ENCODE results near the gene SHOC1. TPM values are rescaled to one million over a fixed set of nuclear protein-coding genes. Genes with fewer than 3 reads are reported as not detected.
"Not testable (repeated sequence)": the region's sequence is repeated elsewhere in the genome, so short reads cannot be mapped to it uniquely, and the experiment has no call there.

Gene SHOC1
- total RNA-seq, 8 experiments from 2014 or later, result 0.04 to 1.2 (median 0.37) TPM

DNA sequence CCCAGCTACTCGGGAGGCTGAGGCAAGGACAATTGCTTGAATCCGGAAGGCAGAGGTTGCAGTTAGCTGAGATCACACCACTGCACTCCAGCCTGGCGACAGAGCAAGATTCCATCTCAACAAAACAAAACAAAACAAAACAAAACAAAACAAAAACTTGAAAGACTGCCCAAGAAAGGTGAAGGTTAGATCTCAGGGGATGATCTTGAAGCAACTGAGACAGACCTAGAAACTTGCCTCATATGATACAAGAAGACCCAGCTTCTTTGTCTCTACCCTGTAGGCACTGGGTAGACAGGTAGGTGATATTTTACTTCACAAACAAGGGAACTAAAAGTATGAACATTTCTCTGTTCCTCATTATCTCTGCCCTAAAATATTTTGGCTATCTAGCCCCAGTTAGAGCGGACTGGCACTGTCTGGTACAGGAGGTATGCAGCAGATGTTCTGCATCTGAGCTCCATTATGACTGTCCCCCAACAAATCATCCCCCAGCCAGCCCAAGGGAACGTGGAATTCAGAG lies 26.3 kb upstream of the SHOC1 start:
- WGBS, 10 experiments, result 34 to 100% (median 87%) methylated on average over 1 to 4 of the region's 5 CpGs; no CpG with 5 or more reads in 2 of the 10 experiments

DNA sequence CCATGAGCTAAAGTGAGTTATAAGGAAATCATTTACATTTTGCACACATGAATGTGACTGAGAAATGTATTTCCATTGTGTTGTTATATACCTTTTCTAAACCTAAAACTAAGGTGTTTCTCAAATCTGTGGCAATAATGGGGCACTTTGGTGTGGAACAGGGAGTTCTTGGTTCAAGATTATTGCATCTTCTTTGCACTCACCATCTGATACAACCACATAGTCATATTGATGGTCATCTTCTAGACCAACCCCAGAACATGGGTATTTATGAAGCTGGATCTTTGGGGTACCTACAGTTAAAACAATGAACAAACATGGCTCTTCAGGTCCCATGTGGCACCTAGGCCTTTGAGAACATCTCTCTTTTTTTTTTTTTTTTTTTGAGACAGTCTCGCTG lies 24.6 kb upstream of the SHOC1 start:
- Histone ChIP-seq H3K4me3 (no peak overlapping the region), H3K27ac (no peak overlapping the region), H3K4me1 (replicated peaks in 1 of 2) (no peaks in the 10 kb centered on the region)
- no CpG with 5 or more reads among the region's 1 CpG for WGBS, 10 experiments
- no peak for ATAC-seq (replicated peaks in 6 of 8)
- in situ Hi-C loops (cut with MboI; ENCODE audit: low pct_unique_long_range_greater_than_20kb in 2 of 9, low sequenced_read_pairs in 9 of 9, unreplicated experiment in 9 of 9), result no loop called here

More for the DNA sequence above, 26.3 kb upstream of the SHOC1 start:
- no peak overlapping the region for H3K27ac ChIP-seq
- in situ Hi-C loops (cut with MboI; ENCODE audit: low pct_unique_long_range_greater_than_20kb in 2 of 9, low sequenced_read_pairs in 9 of 9, unreplicated experiment in 9 of 9), result no loop called here
- H3K4me1 ChIP-seq (replicated peaks in 1 of 2), result no peaks in the 10 kb centered on the region
- no peak for ATAC-seq (replicated peaks in 6 of 8)
- H3K4me3 ChIP-seq, result no peak overlapping the region

DNA sequence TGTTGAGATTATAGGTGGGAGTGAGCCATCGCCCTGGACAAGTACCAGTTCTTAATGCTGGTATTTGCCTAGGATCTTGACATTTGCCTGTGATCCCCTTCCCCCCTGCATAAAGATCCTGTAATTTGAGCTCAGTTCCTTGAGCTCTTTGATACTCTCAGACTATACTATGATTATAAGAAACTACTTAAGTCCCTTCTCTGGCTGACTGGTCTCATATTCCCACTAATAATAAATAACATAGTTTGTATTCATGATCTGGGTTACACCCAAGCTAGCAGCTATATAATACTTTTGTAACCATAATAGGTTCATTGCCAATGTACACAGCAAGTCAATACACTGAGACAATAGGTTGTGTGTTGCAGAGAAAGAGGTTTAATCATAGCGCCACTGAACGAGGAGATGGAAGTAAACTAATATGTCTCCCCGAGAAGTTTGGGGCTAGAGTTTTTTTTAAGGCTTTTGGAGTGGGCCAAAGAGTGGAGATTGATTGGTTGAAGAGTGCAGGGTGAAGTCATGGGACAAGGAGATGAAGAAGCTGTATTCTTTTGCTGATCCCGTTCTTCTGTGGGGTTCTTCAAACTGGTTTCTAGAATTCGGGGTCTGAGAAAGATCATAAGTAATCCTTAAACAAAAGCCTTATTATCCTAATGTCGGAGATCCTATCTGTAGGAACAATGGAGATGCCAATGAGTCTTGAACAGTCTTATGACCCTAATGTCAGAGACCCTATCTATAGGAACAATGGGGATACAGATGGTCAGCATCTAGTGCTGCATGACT lies 20.7 kb upstream of the SHOC1 start:
- H3K27ac ChIP-seq, result no peak overlapping the region
- peak in 3 of 8 experiments; percentile 41 to 76 (median 47) for ATAC-seq (replicated peaks in 6 of 8)
- 65 to 100% (median 84%) methylated on average over 1 to 6 of the region's 7 CpGs; no CpG with 5 or more reads in 1 of the 10 experiments for WGBS, 10 experiments
- H3K4me3 ChIP-seq, result no peak overlapping the region
- in situ Hi-C loops (cut with MboI; ENCODE audit: low pct_unique_long_range_greater_than_20kb in 2 of 9, low sequenced_read_pairs in 9 of 9, unreplicated experiment in 9 of 9), result no loop called here
- H3K4me1 ChIP-seq (replicated peaks in 1 of 2), result no peaks in the 10 kb centered on the region

DNA sequence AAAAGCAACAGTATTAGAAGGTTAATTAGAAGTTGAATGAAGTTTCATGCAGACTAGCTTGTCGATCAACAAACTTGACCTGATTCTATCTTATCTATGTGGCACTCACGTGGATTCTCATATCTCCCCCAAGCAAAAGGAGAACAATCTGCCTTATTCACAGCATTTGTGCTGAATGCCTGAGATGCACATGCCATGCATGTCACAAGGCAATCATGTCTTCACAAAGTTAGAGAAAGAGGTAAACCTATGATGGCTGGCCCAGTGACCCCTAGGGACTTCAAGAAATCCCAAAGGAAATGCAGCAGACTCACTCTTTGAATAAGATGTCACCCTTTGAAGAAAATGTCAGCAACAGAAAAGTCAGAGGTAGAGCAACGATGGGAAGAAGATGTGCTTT lies 17.6 kb upstream of the SHOC1 start:
- no peak for ATAC-seq (replicated peaks in 6 of 8)
- in situ Hi-C loops (cut with MboI; ENCODE audit: low pct_unique_long_range_greater_than_20kb in 2 of 9, low sequenced_read_pairs in 9 of 9, unreplicated experiment in 9 of 9), result no loop called here
- WGBS, 10 experiments, result 60 to 100% (median 90%) methylated on average over 1 to 3 of the region's 3 CpGs; no CpG with 5 or more reads in 1 of the 10 experiments
- Histone ChIP-seq H3K27ac (no peak overlapping the region), H3K4me1 (replicated peaks in 1 of 2) (no peaks in the 10 kb centered on the region), H3K4me3 (no peak overlapping the region)

DNA sequence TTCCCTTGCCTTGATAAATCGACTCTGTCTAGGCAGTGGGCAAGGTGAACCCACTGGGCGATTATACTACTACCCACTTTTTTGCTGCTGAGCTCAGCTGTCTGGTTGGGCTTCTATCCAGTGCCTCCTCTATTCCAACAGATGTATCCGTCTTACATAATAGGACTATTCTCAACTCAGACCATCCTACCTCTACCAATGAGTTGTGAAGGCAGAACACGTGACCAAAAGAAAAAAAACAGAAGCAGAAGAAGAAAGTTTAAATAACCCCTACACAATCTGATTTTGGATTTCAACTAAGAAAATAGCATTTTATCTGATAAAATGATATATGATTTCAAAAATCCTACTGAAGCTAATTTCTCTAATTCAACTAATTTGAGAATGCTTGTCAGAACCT lies 16.2 kb upstream of the SHOC1 start:
- no peak overlapping the region for H3K4me3 ChIP-seq
- in situ Hi-C loops (cut with MboI; ENCODE audit: low pct_unique_long_range_greater_than_20kb in 2 of 9, low sequenced_read_pairs in 9 of 9, unreplicated experiment in 9 of 9), result no loop called here
- H3K27ac ChIP-seq, result no peak overlapping the region
- no peak for ATAC-seq (replicated peaks in 6 of 8)
- no peaks in the 10 kb centered on the region for H3K4me1 ChIP-seq (replicated peaks in 1 of 2)
- WGBS, 10 experiments, result 29 to 100% (median 85%) methylated on average over 1 to 3 of the region's 4 CpGs; no CpG with 5 or more reads in 1 of the 10 experiments

DNA sequence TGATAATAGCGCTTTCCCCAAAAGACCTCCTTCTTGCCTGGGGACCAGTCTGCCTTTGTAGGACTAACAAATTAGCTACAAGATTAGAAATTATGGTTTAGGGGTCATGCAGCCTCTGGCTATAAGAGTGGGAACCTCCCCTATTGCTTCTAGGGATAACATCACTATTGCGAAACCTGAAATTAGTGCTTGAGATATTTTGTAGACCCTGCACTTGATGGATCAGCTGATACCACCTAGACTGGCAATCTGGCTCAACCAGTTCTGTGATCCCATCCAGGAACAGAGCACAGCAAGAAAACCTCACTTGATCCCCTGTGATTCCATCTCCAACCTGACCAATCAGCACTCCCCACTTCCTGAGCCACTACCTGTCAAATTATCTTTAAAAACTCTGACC lies 15.7 kb upstream of the SHOC1 start:
- H3K4me1 ChIP-seq (replicated peaks in 1 of 2); in situ Hi-C loops (cut with MboI; ENCODE audit: low pct_unique_long_range_greater_than_20kb in 2 of 9, low sequenced_read_pairs in 9 of 9, unreplicated experiment in 9 of 9); ATAC-seq (replicated peaks in 6 of 8): not testable (repeated sequence)

DNA sequence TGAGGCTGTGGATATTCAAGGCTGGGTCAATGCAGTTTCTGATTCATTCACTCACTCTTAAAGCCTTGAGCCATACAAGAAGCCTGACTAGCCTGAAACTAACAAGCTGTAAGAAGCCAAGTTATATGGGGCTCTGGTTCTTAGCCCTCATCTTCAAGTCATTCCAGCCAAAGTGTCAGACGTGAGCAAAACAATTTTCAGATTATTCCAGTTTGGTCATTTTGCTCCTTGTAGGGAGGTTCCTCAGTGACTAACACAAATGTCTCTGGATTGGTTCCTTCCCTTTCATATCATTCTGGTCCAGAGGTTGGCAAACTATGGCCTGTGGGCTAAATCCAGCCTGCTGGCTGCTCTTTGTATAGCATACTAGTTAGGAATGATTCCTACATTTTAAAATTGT lies 12.5 kb upstream of the SHOC1 start:
- Histone ChIP-seq H3K4me1 (replicated peaks in 1 of 2) (no peaks in the 10 kb centered on the region), H3K27ac (no peak overlapping the region), H3K4me3 (no peak overlapping the region)
- 13 to 100% (median 100%) methylated on average over 1 of the region's 1 CpG; no CpG with 5 or more reads in 3 of the 10 experiments for whole genome bisulfite sequencing, 10 experiments
- ATAC-seq (replicated peaks in 6 of 8), result peak in 2 of 8 experiments; percentile 33 to 51
- in situ Hi-C loops (cut with MboI; ENCODE audit: low pct_unique_long_range_greater_than_20kb in 2 of 9, low sequenced_read_pairs in 9 of 9, unreplicated experiment in 9 of 9), result no loop called here

More for the DNA sequence above, 15.7 kb upstream of the SHOC1 start:
- not testable (repeated sequence) for H3K4me3 ChIP-seq, H3K27ac ChIP-seq
- WGBS, 10 experiments, result 90 to 100% (median 100%) methylated on average over 1 to 2 of the region's 2 CpGs; no CpG with 5 or more reads in 1 of the 10 experiments

DNA sequence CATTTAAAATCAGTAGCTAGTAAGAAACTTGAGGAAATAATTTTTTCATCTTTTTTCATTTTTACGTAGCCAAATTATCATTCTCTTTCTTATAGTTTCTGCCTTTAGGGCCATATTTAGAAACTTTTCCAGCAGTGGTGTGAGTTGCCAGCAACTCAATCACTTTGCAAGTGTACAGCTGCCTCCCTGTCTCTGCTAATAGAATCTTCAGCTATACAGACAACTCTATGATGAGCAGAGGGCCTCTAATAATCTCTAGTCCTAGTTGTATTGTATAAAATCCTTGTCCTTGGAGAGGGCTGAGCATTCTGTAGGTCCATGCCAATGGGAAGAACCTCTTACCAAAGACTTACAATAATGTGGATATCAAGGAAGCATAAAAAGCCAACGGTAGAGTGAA lies 11.5 kb upstream of the SHOC1 start:
- Histone ChIP-seq H3K4me3 (no peak overlapping the region), H3K4me1 (replicated peaks in 1 of 2) (no peaks in the 10 kb centered on the region), H3K27ac (no peak overlapping the region)
- in situ Hi-C loops (cut with MboI; ENCODE audit: low pct_unique_long_range_greater_than_20kb in 2 of 9, low sequenced_read_pairs in 9 of 9, unreplicated experiment in 9 of 9), result no loop called here
- 79 to 100% (median 100%) methylated on average over 1 to 2 of the region's 2 CpGs; no CpG with 5 or more reads in 1 of the 10 experiments for WGBS, 10 experiments
- peak in 2 of 8 experiments; percentile 54 to 55 for ATAC-seq (replicated peaks in 6 of 8)

DNA sequence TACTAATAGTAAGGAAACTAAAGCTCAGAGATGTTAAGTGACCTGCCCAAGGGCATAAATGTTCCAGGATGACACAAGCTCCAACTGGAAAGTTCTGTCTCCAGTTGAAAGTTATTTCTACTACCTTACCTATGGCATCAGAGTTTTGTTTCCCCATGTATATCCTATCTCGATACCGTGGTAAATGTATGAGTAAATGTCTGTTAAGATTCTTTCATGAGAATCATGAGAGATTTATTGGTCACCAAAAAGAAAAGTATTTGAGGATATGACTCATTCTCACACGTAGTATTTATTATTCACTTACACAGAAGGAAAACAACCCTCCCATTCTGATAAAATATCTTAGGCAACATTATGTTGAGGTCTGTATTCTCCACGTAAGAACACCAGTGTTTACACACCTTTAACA lies 11.1 kb upstream of the SHOC1 start:
- H3K4me1 ChIP-seq (replicated peaks in 1 of 2), result no peaks in the 10 kb centered on the region
- WGBS, 10 experiments, result 26 to 100% (median 83%) methylated on average over 1 to 4 of the region's 4 CpGs
- no peak overlapping the region for H3K27ac ChIP-seq
- in situ Hi-C loops (cut with MboI; ENCODE audit: low pct_unique_long_range_greater_than_20kb in 2 of 9, low sequenced_read_pairs in 9 of 9, unreplicated experiment in 9 of 9), result no loop called here
- peak in 3 of 8 experiments; percentile 62 to 94 (median 93) for ATAC-seq (replicated peaks in 6 of 8)
- H3K4me3 ChIP-seq, result no peak overlapping the region

DNA sequence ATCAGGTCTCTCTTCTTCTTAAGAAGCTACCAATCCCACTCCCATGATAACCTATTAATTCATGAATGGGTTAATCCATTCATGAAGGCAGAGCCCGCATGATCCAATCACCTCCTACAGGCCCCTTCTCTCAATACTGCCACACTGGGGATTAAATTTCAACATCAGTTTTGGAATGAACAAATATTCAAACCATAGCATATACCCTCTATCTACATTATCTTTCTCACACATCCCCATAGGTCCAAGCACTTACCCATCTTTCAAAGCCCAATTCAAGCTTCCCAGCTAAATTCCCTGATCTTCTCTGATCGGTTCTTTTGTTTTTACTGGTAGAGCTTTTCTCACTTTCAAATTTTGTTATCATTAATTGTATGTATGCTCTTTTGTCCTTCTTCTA lies 10.5 kb upstream of the SHOC1 start:
- in situ Hi-C loops (cut with MboI; ENCODE audit: low pct_unique_long_range_greater_than_20kb in 2 of 9, low sequenced_read_pairs in 9 of 9, unreplicated experiment in 9 of 9), result no loop called here
- WGBS, 10 experiments, result 89 to 100% (median 100%) methylated on average over 1 to 2 of the region's 2 CpGs; no CpG with 5 or more reads in 1 of the 10 experiments
- H3K4me1 ChIP-seq (replicated peaks in 1 of 2), result no peaks in the 10 kb centered on the region
- H3K27ac ChIP-seq, result no peak overlapping the region
- no peak for ATAC-seq (replicated peaks in 6 of 8)
- no peak overlapping the region for H3K4me3 ChIP-seq

DNA sequence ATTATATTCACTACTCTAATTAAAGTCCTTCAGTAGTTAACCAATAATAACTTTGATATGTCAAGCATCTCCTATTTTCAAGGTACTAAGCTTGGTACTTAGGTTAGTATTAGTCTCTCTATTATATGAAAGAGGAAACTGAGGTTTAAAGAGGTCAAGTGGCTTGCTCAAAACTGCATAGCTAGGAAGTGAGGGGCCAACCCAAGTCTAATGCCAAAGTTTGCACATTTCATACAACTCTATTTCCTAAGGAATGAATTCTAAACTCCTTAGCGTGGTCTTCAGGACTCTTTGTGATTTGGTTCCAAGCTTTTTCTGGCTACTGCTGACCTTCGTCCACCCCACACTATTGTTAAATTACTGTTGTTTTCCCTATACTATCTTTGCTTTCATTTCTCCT lies 9.9 kb upstream of the SHOC1 start:
- in situ Hi-C loops (cut with MboI; ENCODE audit: low pct_unique_long_range_greater_than_20kb in 2 of 9, low sequenced_read_pairs in 9 of 9, unreplicated experiment in 9 of 9), result no loop called here
- H3K4me3 ChIP-seq, result no peak overlapping the region
- H3K27ac ChIP-seq, result no peak overlapping the region
- ATAC-seq (replicated peaks in 6 of 8), result no peak
- 67 to 100% (median 90%) methylated on average over 1 to 2 of the region's 2 CpGs; no CpG with 5 or more reads in 1 of the 10 experiments for WGBS, 10 experiments
- peaks cover 0 to 2% of the 10 kb centered on the region in 2 donors for H3K4me1 ChIP-seq (replicated peaks in 1 of 2)

DNA sequence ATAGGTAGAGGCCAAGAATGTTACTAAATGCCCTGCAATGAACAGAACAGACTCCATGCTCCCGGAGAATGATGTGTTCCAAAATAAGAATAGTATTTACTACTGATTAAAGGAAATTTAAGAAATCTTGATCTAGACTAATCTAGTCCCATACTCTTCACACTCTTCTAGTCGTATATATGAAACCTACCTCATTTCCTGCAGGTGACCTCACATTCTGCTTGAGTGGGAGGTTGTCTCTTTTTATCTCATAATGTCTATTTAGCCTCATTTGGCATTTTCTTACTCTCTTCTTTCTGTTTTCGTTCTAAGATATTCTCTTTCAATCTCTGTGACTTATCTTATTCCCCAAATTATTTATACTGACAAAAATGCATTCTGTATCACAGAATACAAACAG lies 9.2 kb upstream of the SHOC1 start:
- in situ Hi-C loops (cut with MboI; ENCODE audit: low pct_unique_long_range_greater_than_20kb in 2 of 9, low sequenced_read_pairs in 9 of 9, unreplicated experiment in 9 of 9), result no loop called here
- Histone ChIP-seq H3K4me3 (no peak overlapping the region), H3K4me1 (replicated peaks in 1 of 2) (peaks cover 0 to 2% of the 10 kb centered on the region in 2 donors), H3K27ac (no peak overlapping the region)
- WGBS, 10 experiments, result 78 to 97% (median 91%) methylated on average over 1 to 3 of the region's 3 CpGs
- ATAC-seq (replicated peaks in 6 of 8), result no peak

DNA sequence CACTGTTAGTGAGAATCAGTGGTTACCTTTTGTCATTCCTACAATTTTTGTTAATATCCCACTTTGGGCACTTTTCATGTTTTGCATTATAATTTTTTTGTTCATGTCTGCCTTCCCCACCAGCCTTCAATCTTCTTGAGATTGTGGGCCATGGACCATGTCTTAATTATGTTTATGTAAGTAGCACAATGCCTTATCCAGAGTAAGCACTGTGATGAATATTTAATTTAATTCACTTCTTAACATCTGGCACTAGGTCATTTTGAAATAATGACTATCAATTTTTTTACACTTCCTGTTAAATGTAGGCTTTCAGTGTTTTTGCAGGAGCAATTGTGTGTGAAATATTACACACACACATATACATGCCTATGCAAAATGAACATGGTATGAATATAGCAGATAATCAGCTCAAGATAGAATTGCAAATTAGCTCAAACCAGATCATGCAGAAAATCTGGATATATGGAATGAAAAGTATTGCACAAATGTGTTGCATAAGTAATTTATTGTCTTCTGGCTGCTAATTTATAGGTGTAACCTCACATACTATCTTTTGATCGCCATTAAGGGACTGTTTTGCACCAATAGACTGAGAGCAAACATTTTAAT lies 5.3 kb upstream of the SHOC1 start:
- ATAC-seq (replicated peaks in 6 of 8), result peak in 6 of 8 experiments; percentile 44 to 93 (median 84)
- no peak overlapping the region for H3K4me3 ChIP-seq
- in situ Hi-C loops (cut with MboI; ENCODE audit: low pct_unique_long_range_greater_than_20kb in 2 of 9, low sequenced_read_pairs in 9 of 9, unreplicated experiment in 9 of 9), result no loop called here
- 0 to 100% (median 82%) methylated on average over 1 of the region's 1 CpG; no CpG with 5 or more reads in 3 of the 10 experiments for WGBS, 10 experiments
- peaks cover 0 to 2% of the 10 kb centered on the region in 2 donors for H3K4me1 ChIP-seq (replicated peaks in 1 of 2)
- no peak overlapping the region for H3K27ac ChIP-seq

Measured in motor neuron (in vitro differentiated cells).